H1 (cell line): Measurements from ENCODE around the gene DPP8. TPM values are rescaled to one million over a fixed set of nuclear protein-coding genes. Genes with fewer than 3 reads are reported as not detected.

Experiments used
- CTCF ChIA-PET: fragments of 300-600 bp; sonication (Branson Sonifier 250); formaldehyde crosslinking; loops from one replicate; lab custom pipeline; 2021; ENCODE audit not compliant: partially characterized antibody; lab: Charles Lee
- POLR2A ChIA-PET: fragments of 300-600 bp; sonication (Branson Sonifier 250); formaldehyde crosslinking; loops from one replicate; lab custom pipeline; 2021; ENCODE audit warnings: inconsistent platforms; ENCODE audit not compliant: partially characterized antibody; lab: Charles Lee
- DNase-seq, 2 experiments: peaks; one replicate each; pipeline versions ENCODE4 v3.0.0 to v3.0.0-alpha.2; 2010 to 2022; ENCODE audit warnings: low spot score in 2 of 2, low read depth in 1 of 2, mixed read lengths in 1 of 2
- FAIRE-seq: peaks from 2 replicates; lab custom pipeline; 2011; peaks lifted over from hg19 to GRCh38; lab: Jason Lieb, UNC
- H2AFZ ChIP-seq: 2 replicates; pipeline ENCODE4 v1.8.1; 2012; ENCODE audit warnings: low read length, inconsistent platforms
- H2AK5ac ChIP-seq: 2 replicates; pipeline ENCODE4 v1.6.1; 2013; ENCODE audit warnings: low read depth, low read length
- H2BK120ac ChIP-seq: replicated peaks from 2 replicates; pipeline ENCODE3; 2013; ENCODE audit warnings: low read depth, low read length, inconsistent platforms
- H2BK12ac ChIP-seq: 2 replicates; pipeline ENCODE4 v1.6.1; 2013; ENCODE audit warnings: low read depth, low read length
- H2BK15ac ChIP-seq: 2 replicates; pipeline ENCODE4 v1.6.1; 2013; ENCODE audit warnings: low read length
- H2BK20ac ChIP-seq: 2 replicates; pipeline ENCODE4 v1.6.1; 2013; ENCODE audit warnings: low read length
- H2BK5ac ChIP-seq: 2 replicates; pipeline ENCODE4 v1.6.1; 2013; ENCODE audit warnings: low read depth, low read length
- H3K14ac ChIP-seq: 2 replicates; pipeline ENCODE4 v1.6.1; 2013; ENCODE audit warnings: inconsistent platforms; ENCODE audit not compliant: insufficient read length
- H3K18ac ChIP-seq: 2 replicates; pipeline ENCODE4 v1.6.1; 2013; ENCODE audit warnings: low read length; ENCODE audit errors: extremely low read depth
- H3K23ac ChIP-seq: 2 replicates; pipeline ENCODE4 v1.6.1; 2013; ENCODE audit warnings: inconsistent platforms; ENCODE audit not compliant: insufficient read length
- H3K23me2 ChIP-seq: 2 replicates; pipeline ENCODE4 v1.6.1; 2013; ENCODE audit warnings: low read depth, low read length
- H3K27ac ChIP-seq: 2 replicates; pipeline ENCODE4 v1.6.1; 2011; ENCODE audit warnings: low read depth, low read length, inconsistent platforms
- H3K27me3 ChIP-seq, 4 experiments: replicated peaks in 1 of 4; 1 replicate in 1 of 4; 2 replicates in 3 of 4; pipeline versions ENCODE4 v1.6.1 to v1.8.1; 2011 to 2013; ENCODE audit warnings: low read length in 3 of 4, mild to moderate bottlenecking in 3 of 4, inconsistent platforms in 2 of 4, mixed read lengths in 2 of 4, moderate library complexity in 1 of 4; ENCODE audit not compliant: control insufficient read depth in 3 of 4, insufficient read depth in 3 of 4; ENCODE audit errors: extremely low read depth in 1 of 4
- H3K36me3 ChIP-seq, 4 experiments: 2 replicates each; pipeline versions ENCODE4 v1.6.1 to v1.8.1; 2011 to 2013; ENCODE audit warnings: mild to moderate bottlenecking in 4 of 4, low read length in 3 of 4, moderate library complexity in 2 of 4, control low read depth in 1 of 4, inconsistent platforms in 1 of 4; ENCODE audit not compliant: insufficient read depth in 4 of 4, control insufficient read depth in 2 of 4
- H3K4ac ChIP-seq: replicated peaks from 2 replicates; pipeline ENCODE3; 2013; ENCODE audit warnings: low read length, low read depth, mixed read lengths, inconsistent platforms; ENCODE audit not compliant: insufficient read length
- H3K4me1 ChIP-seq, 4 experiments: replicated peaks in 1 of 4; 1 replicate in 1 of 4; 2 replicates in 3 of 4; pipeline versions ENCODE4 v1.6.1 to v1.8.1; 2011 to 2013; ENCODE audit warnings: low read length in 3 of 4, inconsistent platforms in 2 of 4, mixed read lengths in 1 of 4; ENCODE audit not compliant: insufficient read depth in 4 of 4, control insufficient read depth in 3 of 4
- H3K4me2 ChIP-seq, 2 experiments: 2 replicates each; pipeline versions ENCODE4 v1.6.1 to v1.8.1; 2011 to 2013; ENCODE audit warnings: low read depth in 2 of 2, low read length in 2 of 2, control low read depth in 1 of 2, inconsistent platforms in 1 of 2, mild to moderate bottlenecking in 1 of 2; ENCODE audit not compliant: insufficient read depth in 1 of 2
- H3K4me3 ChIP-seq, 4 experiments: fragments of 200-600, 300-600 bp in 1 of 4; sonication (generic), shearing (Covaris generic), sonication (Bioruptor Twin) in 1 of 4; 2 replicates each; pipeline versions ENCODE4 v1.5.1 to v1.8.1; 2011 to 2016; ENCODE audit warnings: low read length in 4 of 4, low read depth in 3 of 4, control low read depth in 2 of 4, inconsistent platforms in 2 of 4, mild to moderate bottlenecking in 2 of 4, mixed read lengths in 1 of 4, moderate library complexity in 1 of 4; ENCODE audit not compliant: insufficient read depth in 2 of 4; ENCODE audit errors: extremely low read depth in 1 of 4
- H3K56ac ChIP-seq: replicated peaks from 2 replicates; pipeline ENCODE3; 2013; ENCODE audit warnings: low read depth, mild to moderate bottlenecking, mixed read lengths, low read length, inconsistent platforms; ENCODE audit not compliant: insufficient read length
- H3K79me1 ChIP-seq: 2 replicates; pipeline ENCODE4 v1.6.1; 2013; ENCODE audit warnings: low read depth, low read length, control low read depth
- H3K79me2 ChIP-seq, 2 experiments: 2 replicates each; pipeline versions ENCODE4 v1.6.1 to v1.8.1; 2012 to 2013; ENCODE audit warnings: low read length in 2 of 2, mild to moderate bottlenecking in 2 of 2, inconsistent platforms in 1 of 2; ENCODE audit not compliant: insufficient read depth in 2 of 2, control insufficient read depth in 1 of 2
- H3K9ac ChIP-seq, 4 experiments: replicated peaks in 1 of 4; 1 replicate in 1 of 4; 2 replicates in 3 of 4; pipeline versions ENCODE4 v1.6.1 to v1.8.1; 2011 to 2013; ENCODE audit warnings: low read depth in 3 of 4, low read length in 3 of 4, control low read depth in 2 of 4, mild to moderate bottlenecking in 2 of 4, moderate library complexity in 2 of 4, inconsistent platforms in 1 of 4; ENCODE audit errors: extremely low read depth in 1 of 4
- H3K9me3 ChIP-seq, 2 experiments: 2 replicates each; pipeline versions ENCODE4 v1.6.1 to v1.8.1; 2012 to 2013; ENCODE audit warnings: mild to moderate bottlenecking in 2 of 2, moderate library complexity in 2 of 2, control low read depth in 1 of 2, inconsistent platforms in 1 of 2, low read depth in 1 of 2, low read length in 1 of 2, mixed read lengths in 1 of 2; ENCODE audit not compliant: insufficient read depth in 2 of 2
- H4K20me1 ChIP-seq, 2 experiments: replicated peaks in 1 of 2; 2 replicates each; pipeline versions ENCODE3 to v1.8.1; 2011 to 2013; ENCODE audit warnings: inconsistent platforms in 2 of 2, low read length in 2 of 2, mild to moderate bottlenecking in 1 of 2; ENCODE audit not compliant: insufficient read depth in 2 of 2, control insufficient read depth in 1 of 2
- H4K5ac ChIP-seq: 2 replicates; pipeline ENCODE4 v1.6.1; 2013; ENCODE audit warnings: low read length, low read depth, mixed read lengths, inconsistent platforms; ENCODE audit not compliant: insufficient read length
- H4K8ac ChIP-seq: 2 replicates; pipeline ENCODE4 v1.8.0; 2013; ENCODE audit warnings: mild to moderate bottlenecking, moderate library complexity, low read length, inconsistent platforms; ENCODE audit not compliant: insufficient read depth; ENCODE audit errors: extremely low read depth
- H4K91ac ChIP-seq: replicated peaks from 2 replicates; pipeline ENCODE3; 2013; ENCODE audit warnings: low read length, mixed read lengths, inconsistent platforms; ENCODE audit not compliant: insufficient read length
- BACH1 ChIP-seq: IDR thresholded peaks from 2 replicates; pipeline ENCODE4 v1.6.1; 2012; ENCODE audit warnings: low read length, improper control_type of control experiment
- BRCA1 ChIP-seq: IDR thresholded peaks from 2 replicates; pipeline ENCODE4 v1.6.1; 2012; ENCODE audit warnings: low read depth, low read length, improper control_type of control experiment
- CBX5 ChIP-seq: fragments of 300-800, 300-1000 bp; sonication (generic); IDR thresholded peaks from 2 replicates; pipeline ENCODE4 v1.7.1; 2016; ENCODE audit warnings: antibody characterized with exemption, low read length, low read depth
- CHD2 ChIP-seq: IDR thresholded peaks from 2 replicates; pipeline ENCODE4 v1.6.1; 2012; ENCODE audit warnings: low read length, improper control_type of control experiment
- CREB1 ChIP-seq: IDR thresholded peaks from 2 replicates; pipeline ENCODE4 v1.6.1; 2012; ENCODE audit warnings: inconsistent platforms
- EZH2 ChIP-seq: fragments of 200-600 bp; sonication (generic); IDR thresholded peaks from 2 replicates; pipeline ENCODE4 v1.7.1; 2012; ENCODE audit warnings: low read depth, mild to moderate bottlenecking, moderate library complexity, low read length, inconsistent platforms; ENCODE audit not compliant: severe bottlenecking
- HDAC6 ChIP-seq: IDR thresholded peaks from one replicate; pipeline ENCODE4 v1.7.1; 2012; ENCODE audit warnings: low read depth, mild to moderate bottlenecking, inconsistent platforms, low read length, moderate library complexity
- KDM5A ChIP-seq: fragments of 200-600 bp; IDR thresholded peaks from 2 replicates; pipeline ENCODE4 v1.7.1; 2012; ENCODE audit warnings: mild to moderate bottlenecking, low read length, inconsistent platforms, mixed read lengths
- MAFK ChIP-seq: IDR thresholded peaks from 2 replicates; pipeline ENCODE4 v1.6.1; 2012; ENCODE audit warnings: low read depth, mild to moderate bottlenecking, improper control_type of control experiment, low read length
- NANOG ChIP-seq: IDR thresholded peaks from 2 replicates; pipeline ENCODE4 v1.6.1; 2011; ENCODE audit warnings: low read length, low read depth, mild to moderate bottlenecking, inconsistent platforms; ENCODE audit not compliant: insufficient read depth, poor library complexity, severe bottlenecking
- NRF1 ChIP-seq: IDR thresholded peaks from 2 replicates; pipeline ENCODE4 v1.6.1; 2011; ENCODE audit warnings: mild to moderate bottlenecking, low read depth, low read length, improper control_type of control experiment
- PHF8 ChIP-seq: fragments of 200-600 bp; sonication (generic); conservative IDR thresholded peaks from 2 replicates; pipeline ENCODE4 v1.7.1; 2012; ENCODE audit warnings: low read depth, mild to moderate bottlenecking, inconsistent platforms, low read length, moderate library complexity
- POLR2AphosphoS5 ChIP-seq: IDR thresholded peaks from 2 replicates; pipeline ENCODE4 v1.6.1; 2011; ENCODE audit warnings: low read depth, low read length
- SIN3A ChIP-seq, 2 experiments: IDR thresholded peaks in 1 of 2; conservative IDR thresholded peaks in 1 of 2; 2 replicates each; pipeline ENCODE4 v1.6.1; 2011 to 2012; ENCODE audit warnings: low read length in 2 of 2, improper control_type of control experiment in 1 of 2, low read depth in 1 of 2, mild to moderate bottlenecking in 1 of 2
- SP2 ChIP-seq: IDR thresholded peaks from 2 replicates; pipeline ENCODE4 v1.6.1; 2012; ENCODE audit warnings: mild to moderate bottlenecking, low read length, inconsistent platforms
- SUZ12 ChIP-seq: fragments of 200-600 bp; sonication (generic); IDR thresholded peaks from 2 replicates; pipeline ENCODE4 v1.6.1; 2012; ENCODE audit warnings: mild to moderate bottlenecking, inconsistent platforms, low read length, moderate library complexity, mixed read lengths
- TAF1 ChIP-seq: IDR thresholded peaks from 2 replicates; pipeline ENCODE4 v1.6.1; 2011; ENCODE audit warnings: mild to moderate bottlenecking, low read depth, low read length
- polyA plus RNA-seq, 7 experiments: library from polyadenylated mRNA; depleted of rRNA in 3 of 7; stranded (reverse) in 5 of 7; unstranded in 2 of 7; fragments of >200 nt in 5 of 7; fragments of 200-250 nt in 2 of 7; gene quantifications; 1 replicate in 5 of 7; 2 replicates in 1 of 7; 4 replicates in 1 of 7; pipeline versions ENCODE4 v1.2.1 to v1.2.3, GENCODE V29; 2011 to 2013; ENCODE audit warnings: missing spikeins in 2 of 7, mixed read lengths in 2 of 7
- total RNA-seq: library from RNA; stranded (reverse); fragmentation: NEBNext Ultra II Directional; extraction: Animal tissue kit (Norgen Biotek cat#: 25700); gene quantifications from 2 replicates; pipeline ENCODE4 v1.2.1, GENCODE V29; 2021

The DPP8 gene
- total and polyA plus RNA-seq, 2 of the 8 experiments (the other 6 are each of a cell fraction or from before 2014, with no cell fraction given), result 9.9 to 26.0 TPM

DNA sequence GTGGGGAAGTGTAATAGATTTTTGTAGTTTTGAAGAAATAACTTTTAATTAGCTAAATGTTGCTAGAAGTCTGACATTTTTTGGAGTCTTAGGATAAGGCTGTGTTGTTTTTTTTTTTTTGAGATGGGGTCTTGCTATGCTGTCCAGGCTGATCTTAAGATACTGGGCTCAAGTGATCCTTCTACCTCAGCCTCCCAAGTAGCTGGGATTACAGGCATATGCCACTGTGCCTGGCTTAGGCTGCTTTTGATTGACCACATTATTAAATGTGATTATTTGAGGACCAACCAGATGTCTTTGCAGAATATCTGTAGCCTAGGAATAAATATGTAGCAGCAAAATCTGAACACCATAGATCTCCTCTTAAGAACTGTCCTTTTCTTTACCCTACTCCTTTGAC, 42.5 kb upstream of the DPP8 start:
- H2BK120ac ChIP-seq, result no peak overlapping the region
- no peak overlapping the region for H3K4me3 ChIP-seq
- H3K23me2 ChIP-seq, result no peaks in the 10 kb centered on the region
- H3K9ac ChIP-seq, result no peak overlapping the region
- H4K20me1 ChIP-seq, result peaks cover 0 to 4% of the 10 kb centered on the region in 2 experiments
- no peak overlapping the region for H4K5ac ChIP-seq
- H2BK15ac ChIP-seq, result no peak overlapping the region
- no peaks in the 10 kb centered on the region for H3K27me3 ChIP-seq
- H3K79me1 ChIP-seq, result peaks cover 7% of the 10 kb centered on the region
- CTCF ChIA-PET, result no interaction called here
- no peak overlapping the region for H2BK20ac ChIP-seq
- H4K8ac ChIP-seq, result no peak overlapping the region
- no peak overlapping the region for H3K56ac ChIP-seq
- no peak overlapping the region for H2BK5ac ChIP-seq
- H3K9me3 ChIP-seq, result 0 out of 4 replicates have a peak, but pooled peaks cover 0 to under 1% of the 10 kb centered on the region in 2 experiments
- no peak overlapping the region for H3K4ac ChIP-seq
- no peak overlapping the region for H3K23ac ChIP-seq
- DNase-seq (no peak), FAIRE-seq (no peak)
- no peaks in the 10 kb centered on the region; a peak in 1 of 4 replicates for H3K79me2 ChIP-seq
- H4K91ac ChIP-seq, result no peak overlapping the region
- H3K36me3 ChIP-seq, result peaks cover 24 to 76% (median 53%) of the 10 kb centered on the region in 4 experiments
- POLR2A ChIA-PET, result no interaction called here
- H3K4me1 ChIP-seq, result no peaks in the 10 kb centered on the region
- H3K27ac ChIP-seq, result no peak overlapping the region
- no peak overlapping the region for H2AK5ac ChIP-seq
- no peak overlapping the region for H2AFZ ChIP-seq
- no peak overlapping the region for H3K4me2 ChIP-seq
- no peak overlapping the region for H3K18ac ChIP-seq
- H2BK12ac ChIP-seq, result no peak overlapping the region
- H3K14ac ChIP-seq, result no peak overlapping the region
- TF ChIP-seq MAFK (no peak), SP2 (no peak), PHF8 (no peak), NANOG (no peak), NRF1 (no peak), EZH2 (no peak), TAF1 (no peak), CBX5 (no peak), BACH1 (no peak), SIN3A (conservative IDR thresholded peaks at IDR 0.05 in 1 of 2, IDR thresholded peaks at IDR 0.05 in 1 of 2; ENCODE audit: low read depth in 1 of 2, low read length in 2 of 2) (no peak), BRCA1 (no peak), KDM5A (no peak), HDAC6 (no peak), SUZ12 (no peak), POLR2AphosphoS5 (no peak), CHD2 (no peak), CREB1 (no peak)
